ENCODE measurements around the gene VAX1. TPM values are rescaled to one million over a fixed set of nuclear protein-coding genes. Genes with fewer than 3 reads are reported as not detected.

The VAX1 gene
- total and polyA plus RNA-seq, 8 donors = not detected

Small RNAs within 50 kb of the gene (small RNA-seq; reads per million reads assigned to genes)
- 0 reads per million in 4 donors for gene MIR3663

Other genes starting within 250 kb of the VAX1 start
- gene SHTN1, start 133.1 kb downstream of the VAX1 start, total RNA-seq = 10 to 100 TPM; 13.3 to 49.1 (median 19.3) TPM
- 10 to 100 TPM in 1 of 3 donors, 1 to 10 TPM in 2; 7.4 to 10.2 (median 8.8) TPM for gene SHTN1, start 133.1 kb downstream of the VAX1 start, polyA plus RNA-seq
- gene KCNK18, start 59.2 kb upstream of the VAX1 start, total RNA-seq = not detected
- gene KCNK18, start 59.2 kb upstream of the VAX1 start, polyA plus RNA-seq = not detected
- 10 to 100 TPM in 1 of 5 donors, 1 to 10 TPM in 3, not detected in 1; 2.3 to 49.6 (median 6.8) TPM for gene SLC18A2, start 102.8 kb upstream of the VAX1 start, total RNA-seq
- gene SLC18A2, start 102.8 kb upstream of the VAX1 start, polyA plus RNA-seq = 1 to 10 TPM in 2 of 3 donors, under 1 TPM in 1; 0.43 to 1.2 (median 1.1) TPM
- 10 to 100 TPM; 11.1 to 60.5 (median 40.4) TPM for gene PDZD8, start 237.2 kb upstream of the VAX1 start, total RNA-seq
- gene PDZD8, start 237.2 kb upstream of the VAX1 start, polyA plus RNA-seq = 1 to 10 TPM; 3.5 to 5.5 (median 4.0) TPM